Measurements from ENCODE around the gene ADRA2C. TPM values are rescaled to one million over a fixed set of nuclear protein-coding genes. Genes with fewer than 3 reads are reported as not detected.

ADRA2C gene
- total RNA-seq, 1 experiment from 2014 or later: 23.5 TPM

Other genes with a start within 250 kb of the ADRA2C start
- gene LRPAP1, start 234.0 kb upstream of the ADRA2C start, total RNA-seq (2021; ENCODE audit: unreplicated experiment): 110 TPM

Measured in Panc1 (cell line).